Activated CD8-positive, alpha-beta memory T cell treated with anti-CD3 and anti-CD28 coated beads for 24 hours (primary cell): ENCODE results near the gene SOX12.
A peak's percentile ranks its signal among the peaks of the same experiment; 100 is the strongest.
"Not testable (repeated sequence)": the region's sequence is repeated elsewhere in the genome, so short reads cannot be mapped to it uniquely, and the experiment has no call there.

Source experiments
- DNase-seq: peaks from one replicate; pipeline ENCODE4 v3.0.0-alpha.2; 2020

The SOX12 gene

DNA sequence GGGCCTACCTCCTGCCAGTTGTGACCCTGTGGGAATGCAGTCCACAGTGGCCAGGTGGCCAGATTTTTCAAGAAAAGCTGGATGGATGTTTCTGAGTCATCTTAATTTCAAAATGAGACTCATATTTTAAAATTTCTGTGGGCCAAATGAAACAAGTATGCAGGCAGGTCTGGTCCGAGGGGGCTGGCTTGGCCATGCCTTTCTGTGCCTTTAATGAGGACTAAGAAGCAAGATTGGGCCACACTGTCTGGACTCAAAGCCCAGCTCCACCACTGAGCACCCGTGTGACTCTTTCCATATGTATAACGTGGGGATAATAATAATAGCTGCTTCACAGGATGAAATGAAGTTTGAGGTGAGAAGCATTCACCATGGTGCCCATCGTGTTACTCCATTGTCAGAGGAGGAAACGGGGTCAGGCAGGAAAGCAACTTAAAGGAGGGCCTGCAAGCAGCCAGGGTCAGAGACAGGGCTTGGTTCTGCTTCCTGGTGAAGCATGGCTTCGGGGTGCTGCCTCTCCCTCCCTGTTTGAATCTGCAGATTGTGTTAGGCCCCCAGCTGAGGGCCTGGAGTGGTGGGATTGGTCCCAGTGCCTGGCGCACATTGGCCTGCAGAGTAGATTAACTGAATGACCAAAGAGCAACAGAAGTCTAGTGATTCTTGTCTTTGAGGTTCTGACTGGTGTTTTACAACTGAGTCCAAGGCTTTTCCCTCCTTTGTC is 3.8 kb downstream of the SOX12 start:
- DNase-seq, result no peak

DNA sequence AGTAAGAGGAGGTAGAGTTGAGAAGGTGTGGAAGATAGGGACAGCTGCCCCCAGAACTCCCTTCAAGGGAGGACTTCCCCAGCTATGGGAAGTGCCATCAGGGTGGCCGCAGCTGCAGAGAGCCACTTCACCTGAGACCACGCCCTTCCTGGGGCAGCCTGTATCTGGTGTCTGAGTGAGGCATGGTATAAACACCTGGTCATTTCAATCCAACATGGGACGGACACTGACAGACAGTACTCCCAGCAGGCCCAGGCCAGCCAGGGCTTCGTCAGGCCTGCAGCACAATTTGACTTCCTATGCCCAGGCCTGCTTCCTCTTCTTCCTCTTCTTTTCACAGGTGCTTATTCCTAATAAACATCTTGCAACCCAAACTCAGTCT is 4.5 kb downstream of the SOX12 start:
- no peak for DNase-seq

- DNase-seq, result peak; percentile 79
These were observed 5.1 kb downstream of the SOX12 start for GRCh38 chr20:330233-331149.

DNA sequence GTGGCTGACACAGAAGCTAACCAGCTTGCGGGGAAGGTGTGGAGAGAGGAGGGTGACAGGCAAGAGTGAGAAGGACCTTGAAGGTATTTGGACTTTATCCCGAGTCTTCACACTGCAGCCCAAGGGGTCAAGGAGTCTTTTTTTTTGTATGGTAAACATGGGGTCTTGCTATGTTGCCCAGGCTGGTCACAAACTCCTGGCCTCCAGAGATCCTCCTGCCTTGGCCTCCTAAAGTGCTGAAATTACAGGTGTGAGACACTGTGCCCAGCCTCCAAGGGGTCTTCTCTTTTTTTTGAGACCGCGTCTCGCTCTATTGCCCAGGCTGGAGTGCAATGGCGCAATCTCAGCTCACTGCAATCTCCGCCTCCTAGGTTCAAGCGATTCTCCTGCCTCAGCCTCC is 9.2 kb downstream of the SOX12 start:
- no peak for DNase-seq

GRCh38 chr20:336040-336439 is 10.7 kb downstream of the SOX12 start:
- DNase-seq, result not testable (repeated sequence)

GRCh38 chr20:341682-342081 is 16.3 kb downstream of the SOX12 start:
- DNase-seq, result no peak

- no peak for DNase-seq
These were observed 17.8 kb downstream of the SOX12 start for GRCh38 chr20:343107-343506.

- no peak for DNase-seq
These were observed 20.8 kb downstream of the SOX12 start for GRCh38 chr20:346033-346639.

DNA sequence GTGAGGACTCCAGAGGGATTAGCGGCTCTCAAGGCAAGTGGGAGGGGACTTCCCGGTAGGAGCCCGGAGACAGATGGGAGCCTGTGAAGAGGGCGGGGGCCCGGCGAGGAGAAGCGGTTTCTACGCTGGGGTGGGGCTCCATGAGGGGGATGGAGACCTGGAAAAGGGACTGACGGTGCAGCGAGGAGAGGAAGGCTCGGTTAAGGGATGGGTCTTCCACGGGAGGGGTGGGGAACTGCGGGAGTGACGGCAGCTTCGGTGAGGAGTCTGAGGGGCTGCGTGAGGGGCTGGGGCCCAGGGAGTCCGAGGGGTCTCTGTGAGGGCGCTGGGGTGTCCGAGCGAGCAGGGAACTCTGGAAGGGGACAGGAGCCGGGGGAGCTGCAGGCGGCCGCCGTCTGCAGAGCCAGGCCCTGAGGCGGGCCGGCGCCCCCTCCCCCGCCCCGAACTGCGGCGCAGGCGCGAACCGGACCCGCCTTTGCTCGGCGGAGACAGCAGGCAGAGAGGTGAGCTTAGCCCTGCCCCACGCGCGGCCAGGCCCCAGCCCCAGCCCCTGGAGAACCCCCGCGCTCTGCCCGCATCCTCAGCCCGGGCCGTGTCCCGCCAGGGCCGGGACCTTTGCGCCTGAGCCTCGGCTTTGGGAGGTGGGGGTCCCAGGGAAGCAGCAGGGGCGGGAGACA is 21.4 kb downstream of the SOX12 start, which contains the start of gene NRSN2:
Gene NRSN2, plus strand, starts transcription at position 472 of the 677 bp plus-strand sequence. CDS start 2,533 bp downstream, outside the sequence.
- DNase-seq, result peak; percentile 74

- DNase-seq, result no peak
These were observed 21.9 kb downstream of the SOX12 start for GRCh38 chr20:347317-347639.

GRCh38 chr20:347640-348484 is 22.5 kb downstream of the SOX12 start:
- DNase-seq, result peak; percentile 87

- no peak for DNase-seq
These were observed 23.9 kb downstream of the SOX12 start for GRCh38 chr20:348972-349841.

- no peak for DNase-seq
These were observed 27.8 kb downstream of the SOX12 start for GRCh38 chr20:353166-353565.

GRCh38 chr20:354298-354977 is 29.1 kb downstream of the SOX12 start:
- peak; percentile 91 for DNase-seq

- DNase-seq, result not testable (repeated sequence)
These were observed 30.8 kb downstream of the SOX12 start for GRCh38 chr20:356154-356553.

- DNase-seq, result no peak
These were observed 31.4 kb downstream of the SOX12 start for GRCh38 chr20:356745-357144.

DNA sequence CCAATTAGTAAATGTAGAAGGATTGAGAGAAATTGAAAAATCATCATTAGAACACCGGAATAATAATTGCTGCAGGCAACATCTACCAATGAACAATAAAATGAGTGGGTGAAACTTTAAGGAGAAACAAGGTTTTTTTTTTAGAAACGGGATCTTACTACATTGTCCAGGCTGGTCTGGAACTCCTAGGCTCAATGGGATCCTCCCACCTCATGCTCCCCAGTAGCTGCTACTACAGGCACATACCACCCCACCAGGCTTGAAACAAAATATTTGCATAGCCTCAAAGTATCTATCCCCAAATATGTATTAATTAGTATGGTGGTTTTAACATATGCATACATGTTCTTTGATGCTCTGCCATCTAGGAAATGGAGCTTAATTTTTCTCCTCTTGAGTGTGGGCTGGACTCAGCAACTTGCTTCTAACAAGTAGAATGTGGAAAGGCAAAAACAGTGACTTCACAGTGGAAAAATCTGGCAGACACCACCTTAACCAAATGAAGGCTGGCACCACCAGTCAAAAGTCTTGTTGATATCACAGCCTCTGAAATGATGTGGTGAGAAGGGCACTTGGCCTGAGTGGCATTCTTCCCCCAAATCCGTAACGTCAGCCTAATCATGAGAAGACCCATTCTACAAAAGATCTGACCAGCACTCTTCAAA is 33.7 kb downstream of the SOX12 start:
- no peak for DNase-seq

DNA sequence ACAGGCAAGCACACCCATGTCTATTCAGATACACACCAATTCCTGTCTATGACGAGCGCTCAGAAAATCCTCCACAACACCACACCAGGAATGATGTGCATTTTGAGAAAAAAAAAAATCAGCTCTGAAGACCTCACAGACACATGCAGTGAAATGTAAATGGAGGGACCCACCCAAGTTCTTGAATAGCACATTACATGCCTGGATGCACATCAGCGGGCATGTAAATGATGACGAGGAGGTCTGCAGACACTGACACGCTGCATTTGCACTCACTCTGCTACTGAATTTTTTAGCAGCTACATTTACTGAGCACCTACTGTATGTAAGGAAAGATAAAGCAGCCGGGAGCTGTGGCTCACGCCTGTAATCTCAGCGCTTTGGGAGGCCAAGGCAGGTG is 36.2 kb downstream of the SOX12 start:
- no peak for DNase-seq

- DNase-seq, result peak; percentile 67
These were observed 37.2 kb downstream of the SOX12 start for GRCh38 chr20:362271-363254.
